OCI-LY7 (cell line): ENCODE measurements around the gene CKMT2. TPM values are rescaled to one million over a fixed set of nuclear protein-coding genes. Genes with fewer than 3 reads are reported as not detected.

ENCODE experiments used
- BruUV-seq: library from RNA; stranded (reverse); fragments of 400-500 nt; replicated peaks from 2 replicates; lab custom pipeline; 2021; lab: Mats Ljungman, UMichigan
- CTCF ChIA-PET: fragments of 300-600 bp; sonication (Branson Sonifier 250); formaldehyde crosslinking; loops from one replicate; lab custom pipeline; 2022; ENCODE audit warnings: antibody characterized with exemption; ENCODE audit not compliant: unreplicated experiment; lab: Charles Lee
- POLR2A ChIA-PET: fragments of 300-600 bp; sonication (Branson Sonifier 250); formaldehyde crosslinking; loops from one replicate; lab custom pipeline; 2022; ENCODE audit warnings: antibody characterized with exemption; lab: Charles Lee
- DNase-seq: peaks from one replicate; pipeline ENCODE4 v3.0.0-alpha.2; 2015; ENCODE audit warnings: low spot score
- H2AFZ ChIP-seq: fragments of 200-600 bp; sonication (generic), shearing (Covaris generic); 2 replicates; pipeline ENCODE4 v1.6.1; 2014; ENCODE audit warnings: mild to moderate bottlenecking, antibody characterized with exemption, low read length, moderate library complexity
- H3K27ac ChIP-seq: fragments of 200-600 bp; sonication (generic); 2 replicates; pipeline ENCODE4 v1.5.1; 2014; ENCODE audit warnings: mixed run types, low read depth, mild to moderate bottlenecking, moderate library complexity, low read length, inconsistent platforms; ENCODE audit not compliant: poor library complexity, severe bottlenecking
- H3K36me3 ChIP-seq: fragments of 200-600 bp; sonication (generic); 2 replicates; pipeline ENCODE4 v1.6.1; 2014; ENCODE audit warnings: mild to moderate bottlenecking, antibody characterized with exemption, low read length, moderate library complexity, mixed read lengths; ENCODE audit not compliant: insufficient read depth
- H3K4me1 ChIP-seq: fragments of 200-600 bp; sonication (generic); 2 replicates; pipeline ENCODE4 v1.5.1; 2014; ENCODE audit warnings: mild to moderate bottlenecking, low read length; ENCODE audit not compliant: insufficient read depth, poor library complexity, severe bottlenecking
- H3K4me2 ChIP-seq: fragments of 200-600 bp; sonication (generic); 2 replicates; pipeline ENCODE4 v1.6.1; 2014; ENCODE audit warnings: mild to moderate bottlenecking, low read length
- H3K4me3 ChIP-seq: fragments of 200-600 bp; sonication (generic); 2 replicates; pipeline ENCODE4 v1.5.1; 2014; ENCODE audit warnings: mild to moderate bottlenecking, low read depth, low read length; ENCODE audit not compliant: poor library complexity, severe bottlenecking
- H3K79me2 ChIP-seq: fragments of 200-600 bp; sonication (generic); 2 replicates; pipeline ENCODE4 v1.6.1; 2016; ENCODE audit warnings: low read depth, mild to moderate bottlenecking, low read length, moderate library complexity, mixed read lengths; ENCODE audit not compliant: insufficient read depth
- H3K9me2 ChIP-seq: fragments of 200-600 bp; sonication (generic); 2 replicates; pipeline ENCODE4 v1.6.1; 2016; ENCODE audit warnings: mild to moderate bottlenecking, low read length, mixed read lengths; ENCODE audit not compliant: insufficient read depth
- H3K9me3 ChIP-seq: fragments of 200-600 bp; sonication (generic); 2 replicates; pipeline ENCODE4 v1.6.1; 2014; ENCODE audit warnings: mild to moderate bottlenecking, mixed run types, low read length, mixed read lengths
- H4K20me1 ChIP-seq: fragments of 200-600 bp; sonication (generic); 2 replicates; pipeline ENCODE4 v1.6.1; 2014; ENCODE audit warnings: mild to moderate bottlenecking, antibody characterized with exemption, low read length, moderate library complexity, mixed read lengths; ENCODE audit not compliant: insufficient read depth
- intact Hi-C: fragments of 100-400 bp; cut with micrococcal nuclease; formaldehyde crosslinking; loops from one replicate; pipeline ENCODE4 v1.10.0; 2022; ENCODE audit not compliant: unreplicated experiment
- small RNA-seq: library from RNA; depleted of rRNA; stranded (forward); fragments of <200 nt; gene quantifications from one replicate; pipeline ENCODE3, GENCODE V24; 2014
- total RNA-seq, 2 experiments: library from RNA; depleted of rRNA in 1 of 2; stranded (reverse); fragments of >200 nt in 1 of 2; shearing (Covaris generic) in 1 of 2; gene quantifications; 2 replicates each; pipeline ENCODE4 v1.2.3, GENCODE V29; 2014 to 2022
- TF ChIP-seq, protein P1 (sequence below): fragments of 200-600 bp; sonication (generic); conservative IDR thresholded peaks from 2 replicates; pipeline ENCODE4 v1.5.1; 2014; ENCODE audit warnings: mild to moderate bottlenecking, antibody characterized with exemption, low read length, moderate library complexity, mixed read lengths

CKMT2 gene
- total RNA-seq, 2 experiments from 2014 or later, result not detected

- POLR2A ChIA-PET, result no interaction called here
- H3K36me3 ChIP-seq, result peaks cover 19% of the 10 kb centered on the region; the same call in 1 of the 2 replicates
- H3K4me2 ChIP-seq, result no peak overlapping the region
- H3K9me3 ChIP-seq, result no peaks in the 10 kb centered on the region
- no peaks in the 10 kb centered on the region for H4K20me1 ChIP-seq
- intact Hi-C loops, result no loop called here
- no peaks in the 10 kb centered on the region for H3K79me2 ChIP-seq
- H3K9me2 ChIP-seq, result no peaks in the 10 kb centered on the region
- no peak overlapping the region for H3K27ac ChIP-seq
- TF ChIP-seq, protein P1, sequence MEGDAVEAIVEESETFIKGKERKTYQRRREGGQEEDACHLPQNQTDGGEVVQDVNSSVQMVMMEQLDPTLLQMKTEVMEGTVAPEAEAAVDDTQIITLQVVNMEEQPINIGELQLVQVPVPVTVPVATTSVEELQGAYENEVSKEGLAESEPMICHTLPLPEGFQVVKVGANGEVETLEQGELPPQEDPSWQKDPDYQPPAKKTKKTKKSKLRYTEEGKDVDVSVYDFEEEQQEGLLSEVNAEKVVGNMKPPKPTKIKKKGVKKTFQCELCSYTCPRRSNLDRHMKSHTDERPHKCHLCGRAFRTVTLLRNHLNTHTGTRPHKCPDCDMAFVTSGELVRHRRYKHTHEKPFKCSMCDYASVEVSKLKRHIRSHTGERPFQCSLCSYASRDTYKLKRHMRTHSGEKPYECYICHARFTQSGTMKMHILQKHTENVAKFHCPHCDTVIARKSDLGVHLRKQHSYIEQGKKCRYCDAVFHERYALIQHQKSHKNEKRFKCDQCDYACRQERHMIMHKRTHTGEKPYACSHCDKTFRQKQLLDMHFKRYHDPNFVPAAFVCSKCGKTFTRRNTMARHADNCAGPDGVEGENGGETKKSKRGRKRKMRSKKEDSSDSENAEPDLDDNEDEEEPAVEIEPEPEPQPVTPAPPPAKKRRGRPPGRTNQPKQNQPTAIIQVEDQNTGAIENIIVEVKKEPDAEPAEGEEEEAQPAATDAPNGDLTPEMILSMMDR, result no peak
- CTCF ChIA-PET, result no interaction called here
- BruUV-seq, result no TSS peak
- no peak overlapping the region for H2AFZ ChIP-seq
- DNase-seq, result no peak
- no peaks in the 10 kb centered on the region for H3K4me1 ChIP-seq
- H3K4me3 ChIP-seq, result no peak overlapping the region
Measured at GRCh38 chr5:81315830-81316229, 82.7 kb downstream of the CKMT2 start.

Small RNA genes within 50 kb of the gene (small RNA-seq; reads per million reads assigned to genes)
- gene AC026436.1, result not detected

Other genes with a start within 250 kb of the CKMT2 start
- gene ZCCHC9, start 68.3 kb downstream of the CKMT2 start, total RNA-seq (2014; rRNA removed; shearing (Covaris generic)), result 19.2 and 29.1 TPM in 2 replicates
- gene ZCCHC9, start 68.3 kb downstream of the CKMT2 start, total RNA-seq (2022), result 27.4 and 29.1 TPM in 2 replicates
- 0.35 TPM in 1 of 2 replicates, not detected in the other for gene ACOT12, start 160.8 kb downstream of the CKMT2 start, total RNA-seq (2014; rRNA removed; shearing (Covaris generic))
- gene ACOT12, start 160.8 kb downstream of the CKMT2 start, total RNA-seq (2022), result 0.27 TPM in 1 of 2 replicates, not detected in the other